Stimulated activated CD4-positive, alpha-beta T cell treated with anti-CD3 and anti-CD28 coated beads, Interleukin-15, amount 100 ng/mL, for 1 hour (primary cell): ENCODE results near the gene NHS.
A peak's percentile ranks its signal among the peaks of the same experiment; 100 is the strongest.

Source experiments
- DNase-seq, 2 donors: peaks; one replicate each; pipeline ENCODE4 v3.0.0-alpha.2; 2020; ENCODE audit warnings: low read depth in 1 of 2, low spot score in 1 of 2

Gene NHS

DNA sequence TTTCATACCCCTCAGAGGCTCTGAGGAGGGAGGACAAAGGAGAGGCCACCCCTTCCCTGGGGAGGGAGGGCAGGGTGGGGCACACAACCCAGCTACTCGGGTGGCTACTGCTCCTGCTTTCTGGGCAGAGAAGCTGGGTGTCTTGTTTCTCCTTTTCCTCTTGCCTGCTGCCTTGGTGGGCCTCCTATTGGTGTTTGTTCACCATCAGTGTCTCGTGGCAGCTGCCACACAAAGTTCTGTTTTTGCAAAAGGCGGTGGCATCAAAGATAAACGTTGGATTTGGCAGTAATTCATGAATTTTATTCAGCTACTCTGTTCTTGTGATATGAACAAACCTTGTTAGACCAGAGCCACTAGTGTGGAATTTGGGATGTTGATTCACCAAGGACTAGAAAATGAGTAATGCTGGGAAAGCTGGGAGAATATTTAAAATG is 209.3 kb downstream of the NHS start:
- DNase-seq = no peak

DNA sequence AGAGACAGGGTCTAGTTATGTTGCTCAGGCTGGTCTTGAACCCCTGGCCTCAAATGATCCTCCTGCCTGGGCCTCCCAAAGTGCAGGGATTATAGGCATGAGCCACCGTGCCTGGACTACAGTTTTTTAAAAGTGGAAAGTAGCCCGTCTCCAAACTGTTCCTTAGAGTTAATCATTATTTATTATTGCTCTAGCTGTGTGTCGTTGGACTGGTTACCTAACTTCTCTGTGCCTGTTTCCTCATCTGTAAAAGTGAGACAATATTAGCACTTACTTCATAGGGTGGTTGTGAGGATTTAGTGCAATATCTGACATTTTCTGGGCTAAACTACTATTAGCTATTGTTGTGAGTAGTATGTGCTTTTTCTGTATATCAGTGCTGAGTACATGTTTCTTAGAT is 210.0 kb downstream of the NHS start:
- DNase-seq = no peak

DNA sequence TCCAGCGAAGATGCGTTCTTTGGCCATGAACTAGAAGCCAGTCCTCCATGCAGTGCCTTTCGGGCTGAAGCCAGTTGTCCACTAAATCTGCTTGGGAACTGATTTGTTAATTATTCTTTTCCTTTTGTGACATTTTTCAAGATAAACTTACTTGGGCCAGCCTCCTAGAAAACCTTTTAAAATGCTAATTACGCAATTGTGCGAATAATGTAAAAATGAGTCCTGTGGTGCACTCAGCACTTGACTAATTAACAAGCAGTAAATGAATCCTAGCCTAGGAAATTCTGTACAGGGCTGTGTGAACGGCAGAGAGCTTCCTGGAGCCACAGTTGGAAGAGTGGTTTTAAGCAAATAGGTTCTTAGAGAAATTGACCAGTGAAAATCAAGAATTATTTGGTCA is 212.4 kb downstream of the NHS start:
- no peak for DNase-seq

DNA sequence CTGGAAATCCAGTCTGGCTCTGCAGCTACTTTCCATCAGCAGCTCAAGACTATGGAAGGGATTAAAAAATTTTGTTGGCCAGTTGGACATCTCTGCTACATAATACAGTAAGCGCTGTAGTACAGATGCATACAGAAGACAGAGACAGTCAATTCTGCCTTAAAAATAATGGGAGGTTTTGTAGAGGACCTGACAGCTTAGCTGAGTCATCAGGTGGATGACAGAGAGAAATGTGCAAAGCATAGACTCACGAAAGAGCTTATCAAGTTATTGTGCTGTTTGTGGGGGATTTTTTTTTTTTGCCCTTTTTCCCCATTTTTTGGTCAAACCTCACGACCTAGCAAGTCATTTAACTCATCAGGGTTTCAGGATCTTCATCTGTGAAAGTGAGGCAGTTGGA is 213.3 kb downstream of the NHS start:
- no peak for DNase-seq

DNA sequence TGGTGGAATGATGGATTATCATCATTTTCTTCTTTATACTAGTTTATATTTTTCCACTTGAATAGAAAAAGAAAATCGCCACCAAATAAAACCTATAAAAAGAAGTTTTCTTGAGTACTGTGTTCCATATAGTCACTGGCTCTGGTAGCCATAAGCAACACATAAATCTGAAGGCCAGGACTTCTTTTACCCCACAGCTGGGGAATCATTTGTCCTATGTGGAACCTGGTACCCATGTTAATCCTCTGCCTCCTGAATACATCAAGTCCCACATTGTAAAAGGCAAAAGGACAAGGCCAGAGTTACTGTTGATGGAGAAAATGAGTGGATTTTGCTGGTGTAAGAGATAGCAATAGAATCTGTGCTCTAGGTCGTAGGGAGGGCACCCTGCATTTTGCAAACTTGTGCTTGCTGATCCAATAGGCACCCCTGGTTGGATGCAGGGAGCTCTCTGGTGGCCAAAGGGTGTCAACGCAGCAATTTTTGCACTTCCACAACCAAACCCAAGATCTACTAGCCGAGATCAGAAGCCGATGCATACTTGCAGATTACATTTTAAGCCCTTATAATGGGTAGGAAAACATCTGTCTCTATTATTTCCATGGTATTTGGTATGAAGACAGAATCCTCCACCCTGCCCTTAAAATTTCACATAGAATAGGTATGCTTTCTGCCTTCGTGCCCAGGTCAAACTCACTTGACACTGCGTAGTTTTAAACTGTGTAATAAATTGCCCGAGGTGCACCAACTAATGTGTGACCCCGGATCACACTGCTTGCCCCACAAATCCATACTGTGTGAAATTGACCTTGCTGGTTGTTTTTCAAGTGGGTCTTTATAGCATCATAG is 216.1 kb downstream of the NHS start:
- DNase-seq = peak in 1 of 2 donors; percentile 5

DNA sequence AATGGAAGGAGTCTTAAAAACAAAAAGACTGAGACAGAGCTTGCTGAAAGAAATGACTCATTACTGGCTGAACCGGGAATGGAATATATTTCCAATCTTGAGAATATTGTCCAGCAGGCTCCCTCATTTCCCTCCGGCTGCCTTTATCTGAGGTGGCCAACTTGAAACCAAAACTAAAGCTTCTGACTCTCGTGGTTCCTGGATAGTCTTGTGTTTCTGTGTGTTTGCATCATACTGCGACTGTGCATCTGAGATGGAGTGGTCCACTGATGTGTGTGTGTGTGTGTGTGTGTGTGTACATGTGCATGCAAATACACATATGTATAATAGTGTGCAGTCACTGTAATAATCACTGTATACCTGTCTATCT is 216.7 kb downstream of the NHS start:
- DNase-seq = no peak

DNA sequence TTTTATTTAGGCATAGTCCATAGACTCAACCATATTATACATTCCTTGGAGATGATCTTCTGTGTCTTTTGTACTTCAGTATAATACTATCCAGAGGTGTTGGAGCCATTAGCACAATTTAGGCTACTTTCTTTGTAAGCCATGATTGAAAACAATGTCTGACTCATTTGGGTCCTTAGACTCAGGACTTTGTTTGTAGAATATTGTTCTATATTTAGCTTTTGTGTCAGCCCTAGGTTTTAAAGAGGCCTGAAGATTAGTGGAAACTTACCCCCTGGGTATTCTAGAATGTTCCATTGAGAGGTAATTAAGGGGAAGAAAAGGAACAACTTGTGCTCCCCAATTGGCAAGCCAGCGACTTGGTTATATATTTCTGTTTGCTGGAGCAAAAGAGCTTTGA is 217.1 kb downstream of the NHS start:
- no peak for DNase-seq

DNA sequence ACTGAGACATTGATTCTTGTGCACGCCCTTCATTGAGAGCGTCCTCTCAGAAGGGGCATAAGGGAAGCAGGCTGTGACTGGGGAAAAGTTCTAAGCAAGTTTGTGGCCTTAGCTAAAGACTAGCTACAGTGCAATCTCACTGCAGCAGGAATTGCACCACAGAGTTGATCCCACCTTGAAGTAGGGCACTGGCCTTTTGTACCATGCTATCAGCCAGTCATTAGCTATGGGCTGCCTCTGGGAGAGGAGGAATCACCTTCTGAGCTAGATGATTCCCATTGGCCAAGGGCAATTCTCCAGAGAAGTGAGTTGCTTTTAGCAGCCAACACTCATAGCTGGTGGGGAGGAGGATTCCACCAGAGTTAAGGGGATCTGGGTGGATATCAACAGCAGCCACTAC is 219.7 kb downstream of the NHS start:
- no peak for DNase-seq

DNA sequence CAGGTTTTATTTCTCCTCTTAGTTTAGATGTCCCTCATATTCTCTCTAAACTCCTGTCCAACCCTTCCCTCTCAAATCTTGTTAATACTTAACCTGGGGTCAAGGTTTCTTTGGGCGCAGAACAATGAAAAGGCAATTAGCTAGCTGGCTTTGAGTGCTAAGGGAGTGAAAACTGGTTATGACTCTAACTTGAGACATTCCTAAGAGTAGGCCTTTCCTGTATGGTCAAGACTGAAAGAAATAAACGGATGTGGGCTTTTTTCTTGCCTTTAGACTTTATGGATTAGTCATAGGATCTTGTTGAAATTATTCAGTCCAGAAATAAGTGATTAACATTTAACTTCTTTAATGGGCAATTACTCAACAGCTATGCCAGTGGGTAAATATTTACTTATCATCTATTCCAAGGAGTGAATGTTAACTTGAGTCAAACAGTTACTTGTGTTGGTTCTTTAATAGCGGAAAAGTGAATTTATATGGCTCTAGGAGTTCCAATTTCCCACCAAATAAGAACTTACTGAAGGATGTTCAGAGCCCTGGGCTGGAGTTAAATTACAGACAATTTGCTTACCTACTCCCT is 220.5 kb downstream of the NHS start:
- DNase-seq = no peak

DNA sequence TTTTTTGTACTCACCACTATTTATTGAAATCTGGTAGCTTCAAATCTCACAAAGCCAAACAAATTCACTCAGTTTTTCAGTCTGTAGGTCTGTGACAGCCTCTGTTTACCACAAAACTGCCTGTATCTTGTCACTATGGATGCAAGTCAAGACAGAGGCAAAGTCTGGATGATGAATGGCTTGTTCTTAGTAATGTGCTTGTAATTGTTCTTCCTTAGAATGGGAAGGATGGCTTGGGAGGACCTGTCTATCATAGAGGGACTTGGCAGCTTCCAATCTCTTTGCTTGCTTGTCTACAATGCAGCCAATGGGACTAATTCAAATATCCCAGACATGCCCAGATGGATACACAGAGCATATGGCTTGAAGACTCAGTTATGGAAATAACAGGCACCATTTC is 221.1 kb downstream of the NHS start:
- no peak for DNase-seq

DNA sequence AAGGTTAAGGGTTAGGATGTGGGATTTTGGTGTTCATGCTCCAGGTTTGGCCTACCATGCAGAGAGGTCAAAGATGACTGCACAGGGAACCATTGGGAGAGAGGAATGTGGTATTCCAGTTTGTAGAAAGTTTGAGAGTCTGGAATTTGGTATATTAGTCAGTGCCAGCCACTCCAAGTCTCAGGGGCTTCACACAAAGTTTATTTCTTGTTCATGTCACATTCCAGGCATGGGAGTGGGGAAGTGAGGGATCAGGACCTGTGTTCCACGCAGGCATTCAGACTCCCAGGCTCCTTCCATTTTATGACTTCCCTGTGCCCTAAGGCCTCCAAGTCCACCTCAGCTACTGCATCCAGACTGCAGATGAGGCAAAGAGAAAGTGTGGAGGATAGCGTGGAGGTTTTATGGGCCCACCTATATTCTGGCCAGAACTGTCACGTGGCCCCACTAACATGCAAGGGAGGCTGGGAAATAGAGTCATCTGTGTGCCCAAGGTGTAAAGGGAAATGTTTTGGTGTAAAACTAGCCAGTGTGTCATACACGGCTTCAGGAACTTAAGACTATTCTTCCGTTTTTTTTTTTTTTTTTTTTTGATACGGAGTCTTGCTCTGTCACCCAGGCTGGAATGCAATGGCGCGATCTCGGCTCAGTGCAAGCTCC is 221.7 kb downstream of the NHS start:
- DNase-seq = no peak

DNA sequence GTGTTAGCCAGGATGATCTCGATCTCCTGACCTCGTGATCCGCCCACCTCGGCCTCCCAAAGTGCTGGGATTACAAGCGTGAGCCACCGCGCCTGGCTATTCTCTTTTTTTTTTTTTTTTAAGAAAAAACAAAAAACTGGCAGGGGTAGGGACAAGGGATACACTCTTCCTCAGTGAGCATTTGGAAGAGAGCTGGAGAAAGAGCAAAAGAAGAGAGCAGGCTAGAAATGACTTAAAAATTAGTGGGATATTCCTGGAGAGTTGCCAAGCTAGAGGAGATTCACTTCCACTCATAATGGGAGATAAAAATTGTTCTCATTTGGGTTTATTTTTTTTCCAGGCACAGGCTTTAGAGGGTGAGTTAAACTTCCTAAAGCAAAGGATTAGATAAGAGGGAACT is 222.3 kb downstream of the NHS start:
- DNase-seq = no peak

DNA sequence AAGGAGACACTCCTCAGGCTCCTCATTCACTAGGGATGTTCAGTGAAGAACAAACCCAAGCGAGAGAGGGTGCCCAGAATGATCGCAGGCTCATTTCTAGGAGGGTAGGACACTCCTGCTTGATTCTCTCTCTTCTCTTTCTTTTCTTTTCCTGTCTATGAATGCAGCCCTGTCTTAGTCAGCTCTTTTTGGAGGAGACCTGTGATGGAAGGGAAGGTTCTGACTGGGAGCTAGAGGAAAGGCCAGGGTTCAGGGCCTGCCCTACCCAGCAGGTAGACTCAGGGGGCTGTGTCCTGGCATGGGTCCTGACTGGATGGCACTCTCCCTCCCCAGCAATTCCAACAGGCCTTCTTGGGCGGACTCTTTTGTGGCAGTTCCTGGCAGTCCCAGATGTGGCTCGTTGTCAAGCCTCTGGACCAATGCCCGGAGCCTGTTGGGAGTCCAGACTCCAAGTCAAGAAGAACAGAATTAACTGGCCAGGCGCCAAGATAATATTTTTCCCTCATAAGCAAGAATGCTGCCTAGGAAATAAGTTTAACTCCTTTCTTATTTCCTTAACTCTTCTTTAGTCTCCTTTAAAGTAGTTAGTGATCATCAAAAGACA is 222.9 kb downstream of the NHS start:
- DNase-seq = no peak

DNA sequence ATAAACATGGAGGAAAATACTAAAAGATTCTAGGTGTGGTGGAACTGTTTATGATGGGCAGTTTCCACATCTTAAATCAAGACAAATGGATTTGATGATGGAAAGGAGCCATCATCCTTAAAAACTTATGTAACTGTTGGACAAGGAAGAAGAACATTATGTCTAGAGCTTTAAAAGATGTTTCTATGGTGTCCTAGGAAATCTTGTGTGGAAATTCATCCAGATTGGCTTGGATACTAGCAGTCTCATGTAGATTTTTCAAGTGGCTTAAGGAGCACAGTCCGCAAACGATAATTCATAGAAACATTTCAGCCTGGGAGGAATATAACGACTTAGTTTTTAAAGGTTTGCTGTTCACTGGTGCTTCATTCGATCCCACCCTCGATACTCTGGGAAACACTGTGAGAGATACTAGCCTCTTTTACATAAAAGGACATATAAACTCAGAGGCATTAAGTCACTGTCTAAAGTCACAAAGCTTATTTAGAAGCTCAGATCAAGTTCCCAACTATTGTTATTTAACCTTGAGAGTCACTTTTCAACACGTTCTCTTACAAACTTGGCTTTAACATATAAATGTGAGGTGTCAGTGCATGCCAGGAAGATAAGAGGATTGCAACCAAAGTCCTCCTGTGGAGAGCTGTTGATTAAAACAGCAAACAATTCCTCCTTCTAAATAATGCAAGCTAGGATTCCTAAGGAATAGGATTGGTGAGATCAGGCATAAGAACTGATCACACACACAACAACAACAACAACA is 226.6 kb downstream of the NHS start:
- no peak for DNase-seq

DNA sequence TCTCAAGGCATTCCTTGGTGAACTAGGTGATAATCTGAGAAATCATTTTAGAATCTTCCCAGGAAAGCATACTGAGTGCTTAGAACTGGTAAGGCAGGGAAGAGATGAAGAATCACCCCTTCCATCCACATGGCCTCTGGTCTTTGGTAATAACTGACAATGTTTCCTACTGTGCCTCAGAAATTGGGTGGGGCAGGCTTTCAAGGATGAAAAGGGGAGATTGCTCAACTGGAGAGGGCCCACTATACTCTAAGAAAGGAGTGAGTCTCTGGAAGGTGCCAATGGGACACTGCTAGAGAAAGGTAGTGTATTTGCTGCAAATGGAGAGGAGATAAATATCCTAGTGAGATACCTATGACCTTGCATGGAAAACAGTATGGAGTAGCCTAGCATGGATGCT is 227.2 kb downstream of the NHS start:
- DNase-seq = no peak

DNA sequence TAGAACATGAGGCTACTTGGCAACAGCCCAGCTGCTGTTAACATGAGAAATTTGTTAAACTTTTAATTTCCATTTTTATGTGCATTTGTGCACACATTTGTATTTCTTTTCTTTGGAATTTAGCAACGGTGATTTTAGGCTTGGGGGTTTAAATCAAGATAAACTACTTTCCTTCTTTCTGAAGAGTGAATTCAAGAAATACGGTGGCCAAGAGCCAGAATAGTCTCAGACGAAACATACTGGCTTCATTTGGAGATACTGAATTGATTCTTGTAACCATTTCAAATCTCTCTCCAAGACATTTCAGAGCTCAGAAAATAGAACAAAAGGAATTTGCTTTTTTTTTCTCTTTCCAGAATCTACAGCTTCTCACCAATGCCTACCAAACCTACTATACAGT is 228.2 kb downstream of the NHS start:
- no peak for DNase-seq

DNA sequence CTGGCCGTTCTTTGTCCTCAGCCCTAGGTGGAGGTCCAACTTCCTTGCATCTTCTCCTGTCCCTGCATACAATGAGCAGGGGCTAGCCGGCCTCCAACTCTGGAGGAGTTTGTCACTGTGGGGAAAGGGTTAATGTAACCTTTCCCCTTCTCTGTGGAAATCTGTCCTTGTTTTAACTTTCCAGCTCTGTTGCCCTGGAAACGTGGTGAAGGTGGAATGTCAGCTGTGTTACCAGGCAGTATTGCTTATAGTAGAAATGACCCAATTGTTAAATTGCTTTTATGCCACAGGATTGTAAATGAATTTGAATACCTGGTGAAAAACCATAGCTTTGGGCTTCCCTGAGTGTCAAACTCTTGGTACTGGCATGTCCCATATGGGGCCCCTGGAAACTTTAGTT is 230.7 kb downstream of the NHS start:
- no peak for DNase-seq

DNA sequence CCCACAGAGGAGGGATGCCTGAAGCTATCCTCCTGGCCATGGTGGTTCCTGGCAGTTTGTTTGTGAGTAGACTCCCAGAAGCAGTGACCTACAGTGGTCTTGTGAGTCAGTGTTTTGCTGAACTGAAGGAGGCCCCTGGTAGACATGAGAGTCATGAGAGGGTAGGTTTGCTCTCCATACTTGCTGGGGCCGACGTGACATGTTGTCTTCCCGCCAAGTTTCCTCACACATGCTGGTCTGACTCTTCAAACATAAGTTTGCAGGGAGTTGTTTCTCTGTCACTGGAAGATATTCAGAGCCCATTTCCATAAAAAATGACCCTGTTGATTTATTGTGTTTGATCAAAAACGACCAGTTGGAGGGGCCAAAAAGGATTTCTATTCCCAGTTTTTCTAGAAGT is 231.2 kb downstream of the NHS start:
- no peak for DNase-seq

DNA sequence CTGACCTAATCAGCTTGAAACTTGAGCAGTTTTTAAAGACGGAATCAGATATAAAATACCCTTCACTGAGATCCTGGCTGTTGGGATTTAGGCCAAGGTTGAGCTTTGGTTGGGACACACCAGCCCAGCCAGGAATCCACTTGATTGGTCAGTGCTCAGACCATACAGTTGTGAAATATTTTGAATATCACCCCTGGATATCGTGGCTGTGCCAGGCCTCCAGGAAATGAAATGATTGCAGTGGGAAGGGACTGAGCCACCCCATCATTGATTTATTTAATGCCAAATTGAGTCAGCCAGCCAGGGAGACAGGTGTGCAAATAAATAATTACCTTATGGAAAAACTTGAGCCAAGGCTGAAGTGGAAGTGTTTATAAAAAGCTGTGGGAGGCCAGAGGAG is 233.9 kb downstream of the NHS start:
- no peak for DNase-seq

DNA sequence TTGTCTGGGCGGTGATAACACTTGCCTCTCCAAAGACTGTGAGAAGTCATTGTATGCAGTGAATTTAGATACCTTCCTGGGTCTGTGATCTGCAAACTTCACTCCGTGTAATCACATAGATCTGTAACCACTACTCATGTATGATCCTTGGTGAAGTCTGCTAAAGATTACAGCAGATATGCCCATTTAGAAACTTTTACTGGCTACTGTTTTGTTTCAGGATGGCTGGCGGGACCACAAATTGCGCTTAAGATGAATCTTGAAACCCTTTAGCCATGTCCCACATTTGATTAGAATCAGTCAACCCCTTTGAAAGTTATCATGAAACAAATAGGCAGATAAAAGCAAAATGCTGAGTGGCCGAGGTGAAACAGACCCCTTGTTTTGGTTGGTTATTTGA is 235.8 kb downstream of the NHS start:
- DNase-seq = no peak

DNA sequence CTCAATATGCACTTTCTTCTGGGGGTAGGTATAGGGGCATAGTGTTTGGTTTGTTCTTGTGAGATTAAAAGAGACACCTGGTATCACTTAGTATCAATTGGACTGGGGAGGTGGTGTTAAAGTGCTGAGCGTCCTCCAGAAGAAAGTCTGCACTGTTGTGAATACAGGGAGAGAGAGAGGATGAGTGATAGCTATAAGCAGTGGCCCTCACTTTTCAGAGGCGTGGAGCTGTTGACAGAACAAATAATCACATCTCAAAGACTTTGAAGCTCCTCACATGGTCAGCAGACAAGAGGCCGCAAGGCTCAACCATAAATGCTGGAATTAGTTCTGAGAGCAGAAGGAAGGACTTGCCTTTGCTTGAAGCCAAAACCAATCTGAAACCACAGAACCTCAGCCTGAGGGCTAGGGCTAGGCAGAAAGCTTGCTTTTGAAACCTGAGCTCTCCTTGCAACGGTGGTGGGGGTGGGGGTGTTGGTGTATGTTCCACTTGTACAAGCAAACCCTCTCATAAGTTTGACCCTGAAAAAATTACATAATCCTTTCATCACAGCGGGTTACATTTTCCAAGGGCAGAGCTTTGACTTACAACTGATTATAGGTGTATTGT is 239.1 kb downstream of the NHS start:
- no peak for DNase-seq
